OCI-LY7 (cell line): ENCODE results near the gene AMIGO1. TPM values are rescaled to one million over a fixed set of nuclear protein-coding genes. Genes with fewer than 3 reads are reported as not detected.

Source experiments
- Bru-seq: library from RNA; stranded (reverse); fragments of 400-500 nt; gene quantifications from one replicate; lab custom pipeline; 2021; lab: Mats Ljungman, UMichigan
- BruChase-seq, 2 experiments: library from RNA; stranded (reverse); fragments of 400-500 nt; gene quantifications; one replicate each; lab custom pipeline; 2021; lab: Mats Ljungman, UMichigan
- BruUV-seq: library from RNA; stranded (reverse); fragments of 400-500 nt; replicated peaks from 2 replicates; lab custom pipeline; 2021; lab: Mats Ljungman, UMichigan
- CTCF ChIA-PET: fragments of 300-600 bp; sonication (Branson Sonifier 250); formaldehyde crosslinking; loops from one replicate; lab custom pipeline; 2022; ENCODE audit warnings: antibody characterized with exemption; ENCODE audit not compliant: unreplicated experiment; lab: Charles Lee
- POLR2A ChIA-PET: fragments of 300-600 bp; sonication (Branson Sonifier 250); formaldehyde crosslinking; loops from one replicate; lab custom pipeline; 2022; ENCODE audit warnings: antibody characterized with exemption; lab: Charles Lee
- DNase-seq: peaks from one replicate; pipeline ENCODE4 v3.0.0-alpha.2; 2015; ENCODE audit warnings: low spot score
- H2AFZ ChIP-seq: fragments of 200-600 bp; sonication (generic), shearing (Covaris generic); 2 replicates; pipeline ENCODE4 v1.6.1; 2014; ENCODE audit warnings: mild to moderate bottlenecking, antibody characterized with exemption, low read length, moderate library complexity
- H3K27ac ChIP-seq: fragments of 200-600 bp; sonication (generic); 2 replicates; pipeline ENCODE4 v1.5.1; 2014; ENCODE audit warnings: mixed run types, low read depth, mild to moderate bottlenecking, moderate library complexity, low read length, inconsistent platforms; ENCODE audit not compliant: poor library complexity, severe bottlenecking
- H3K36me3 ChIP-seq: fragments of 200-600 bp; sonication (generic); 2 replicates; pipeline ENCODE4 v1.6.1; 2014; ENCODE audit warnings: mild to moderate bottlenecking, antibody characterized with exemption, low read length, moderate library complexity, mixed read lengths; ENCODE audit not compliant: insufficient read depth
- H3K4me1 ChIP-seq: fragments of 200-600 bp; sonication (generic); 2 replicates; pipeline ENCODE4 v1.5.1; 2014; ENCODE audit warnings: mild to moderate bottlenecking, low read length; ENCODE audit not compliant: insufficient read depth, poor library complexity, severe bottlenecking
- H3K4me2 ChIP-seq: fragments of 200-600 bp; sonication (generic); 2 replicates; pipeline ENCODE4 v1.6.1; 2014; ENCODE audit warnings: mild to moderate bottlenecking, low read length
- H3K4me3 ChIP-seq: fragments of 200-600 bp; sonication (generic); 2 replicates; pipeline ENCODE4 v1.5.1; 2014; ENCODE audit warnings: mild to moderate bottlenecking, low read depth, low read length; ENCODE audit not compliant: poor library complexity, severe bottlenecking
- H3K79me2 ChIP-seq: fragments of 200-600 bp; sonication (generic); 2 replicates; pipeline ENCODE4 v1.6.1; 2016; ENCODE audit warnings: low read depth, mild to moderate bottlenecking, low read length, moderate library complexity, mixed read lengths; ENCODE audit not compliant: insufficient read depth
- H3K9me2 ChIP-seq: fragments of 200-600 bp; sonication (generic); 2 replicates; pipeline ENCODE4 v1.6.1; 2016; ENCODE audit warnings: mild to moderate bottlenecking, low read length, mixed read lengths; ENCODE audit not compliant: insufficient read depth
- H3K9me3 ChIP-seq: fragments of 200-600 bp; sonication (generic); 2 replicates; pipeline ENCODE4 v1.6.1; 2014; ENCODE audit warnings: mild to moderate bottlenecking, mixed run types, low read length, mixed read lengths
- H4K20me1 ChIP-seq: fragments of 200-600 bp; sonication (generic); 2 replicates; pipeline ENCODE4 v1.6.1; 2014; ENCODE audit warnings: mild to moderate bottlenecking, antibody characterized with exemption, low read length, moderate library complexity, mixed read lengths; ENCODE audit not compliant: insufficient read depth
- CTCF ChIP-seq: fragments of 200-600 bp; sonication (generic); conservative IDR thresholded peaks from 2 replicates; pipeline ENCODE4 v1.5.1; 2014; ENCODE audit warnings: mild to moderate bottlenecking, antibody characterized with exemption, low read length, moderate library complexity, mixed read lengths
- EZH2phosphoT487 ChIP-seq: fragments of 200-600 bp; sonication (generic); IDR thresholded peaks from 2 replicates; pipeline ENCODE4 v1.6.1; 2018; ENCODE audit warnings: low read depth, borderline replicate concordance, mild to moderate bottlenecking, mixed run types, antibody characterized with exemption, low read length, moderate library complexity, mixed read lengths
- intact Hi-C: fragments of 100-400 bp; cut with micrococcal nuclease; formaldehyde crosslinking; loops from one replicate; pipeline ENCODE4 v1.10.0; 2022; ENCODE audit not compliant: unreplicated experiment
- long read RNA-seq: library from polyadenylated mRNA; stranded (forward); transcript quantifications from one replicate; pipeline ENCODE4 v2.0.0, GENCODE V29; 2022
- total RNA-seq, 2 experiments: library from RNA; depleted of rRNA in 1 of 2; stranded (reverse); fragments of >200 nt in 1 of 2; shearing (Covaris generic) in 1 of 2; gene quantifications; 2 replicates each; pipeline ENCODE4 v1.2.3, GENCODE V29; 2014 to 2022

The AMIGO1 gene
- total RNA-seq (2014; rRNA removed; shearing (Covaris generic)) (0.16 and 0.33 TPM in 2 replicates), total RNA-seq (2022) (0.15 and 0.17 TPM in 2 replicates), Bru-seq, nascent RNA (percentile 12 among the genes with signal in this experiment), BruChase-seq, experiment 1, labeled RNA remaining after a 6-hour chase (percentile 16 among the genes with signal in this experiment), BruChase-seq, experiment 2, labeled RNA remaining after a 2-hour chase (percentile 30 among the genes with signal in this experiment)
- long read RNA-seq = 0 reads

- peaks cover 3% of the 10 kb centered on the region for H3K4me1 ChIP-seq
- H3K79me2 ChIP-seq = no peaks in the 10 kb centered on the region
- no peak for TF ChIP-seq EZH2phosphoT487
- no peak for TF ChIP-seq CTCF
- intact Hi-C loops = no loop called here
- H3K9me2 ChIP-seq = no peaks in the 10 kb centered on the region
- peak within 1 kb of the TSS; percentile 15; the same call in 1 of the 2 replicates for H2AFZ ChIP-seq
- no peaks in the 10 kb centered on the region for H4K20me1 ChIP-seq
- ChIA-PET POLR2A (interaction anchor here (0.7 kb wide), 1 partner anchor 701 kb away, joined by 3 read pairs; no protein-coding TSS in a partner anchor), CTCF (interaction anchor here (1.0 to 1.6 kb wide), 3 partner anchors 19 to 23 kb away, joined by 3 read pairs; no protein-coding TSS in a partner anchor)
- H3K36me3 ChIP-seq = no peaks in the 10 kb centered on the region
- H3K4me2 ChIP-seq = peak within 1 kb of the TSS; percentile 52
- peak within 1 kb of the TSS; percentile 59 for H3K4me3 ChIP-seq
- DNase-seq = peak; percentile 60
- no peaks in the 10 kb centered on the region for H3K9me3 ChIP-seq
- no peak within 1 kb of the TSS for H3K27ac ChIP-seq
- BruUV-seq = no TSS peak
Measured at GRCh38 chr1:109509176-109510134, at the start of gene AMIGO1. Gene AMIGO1 (minus strand): TSS chr1:109509727. CDS start chr1:109508912, 815 bp downstream.

- Histone ChIP-seq H4K20me1 (peaks cover 13% of the 10 kb centered on the region; the same call in 1 of the 2 replicates), H3K27ac (no peak overlapping the region), H3K4me1 (peaks cover 8% of the 10 kb centered on the region), H3K4me2 (no peak overlapping the region), H3K79me2 (peaks cover 91% of the 10 kb centered on the region), H3K36me3 (peaks cover 7% of the 10 kb centered on the region), H3K9me3 (no peaks in the 10 kb centered on the region), H3K4me3 (no peak overlapping the region), H2AFZ (no peak overlapping the region), H3K9me2 (no peaks in the 10 kb centered on the region)
- TF ChIP-seq CTCF (no peak), EZH2phosphoT487 (no peak)
- CTCF ChIA-PET = no interaction called here
- DNase-seq = no peak
- intact Hi-C loops = no loop called here
- POLR2A ChIA-PET = no interaction called here
- BruUV-seq = no TSS peak
Measured at GRCh38 chr1:109557520-109557919, 48.0 kb upstream of the AMIGO1 start.
